Loucy (cell line): ENCODE data around the gene FTCD.

Experiments
- H2AFZ ChIP-seq: fragments of 200-600 bp; sonication (generic); 2 replicates; pipeline ENCODE4 v1.6.0; 2016; ENCODE audit warnings: antibody characterized with exemption, mild to moderate bottlenecking, low read length, moderate library complexity
- H3F3A ChIP-seq: fragments of 200-600 bp; 2 replicates; pipeline ENCODE4 v1.6.0; 2016; ENCODE audit warnings: antibody characterized with exemption, low read depth, mild to moderate bottlenecking
- H3K27me3 ChIP-seq: fragments of 200-600 bp; sonication (generic); 2 replicates; pipeline ENCODE4 v1.6.1; 2014; ENCODE audit warnings: low read length, mild to moderate bottlenecking; ENCODE audit not compliant: insufficient read depth, poor library complexity, severe bottlenecking
- H3K36me3 ChIP-seq: fragments of 200-600 bp; sonication (generic); 2 replicates; pipeline ENCODE4 v1.6.1; 2016; ENCODE audit warnings: low read length; ENCODE audit not compliant: insufficient read depth
- H3K4me1 ChIP-seq: fragments of 200-600 bp; sonication (generic); 2 replicates; pipeline ENCODE4 v1.5.1; 2014; ENCODE audit warnings: low read length, mild to moderate bottlenecking; ENCODE audit not compliant: insufficient read depth, poor library complexity, severe bottlenecking
- H3K4me2 ChIP-seq: fragments of 200-600 bp; sonication (generic); 2 replicates; pipeline ENCODE4 v1.6.0; 2014; ENCODE audit warnings: antibody characterized with exemption, low read length, low read depth, mild to moderate bottlenecking; ENCODE audit not compliant: poor library complexity, severe bottlenecking
- H3K4me3 ChIP-seq: fragments of 200-600 bp; sonication (generic); 2 replicates; pipeline ENCODE4 v1.5.1; 2014; ENCODE audit warnings: low read length, mild to moderate bottlenecking, mixed read lengths; ENCODE audit not compliant: poor library complexity, severe bottlenecking
- H3K79me2 ChIP-seq: fragments of 200-600 bp; sonication (generic); 2 replicates; pipeline ENCODE4 v1.6.1; 2014; ENCODE audit warnings: low read length; ENCODE audit not compliant: insufficient read depth
- H3K9ac ChIP-seq: fragments of 200-600 bp; sonication (generic); 2 replicates; pipeline ENCODE4 v1.6.0; 2014; ENCODE audit warnings: mild to moderate bottlenecking, low read depth, low read length, moderate library complexity; ENCODE audit not compliant: poor library complexity, severe bottlenecking
- H3K9me2 ChIP-seq: fragments of 200-600 bp; sonication (generic); replicated peaks from 2 replicates; pipeline ENCODE4 v1.6.1; 2016; ENCODE audit warnings: low read depth, low read length, mixed read lengths
- H3K9me3 ChIP-seq: fragments of 200-600 bp; sonication (generic); 2 replicates; pipeline ENCODE4 v1.6.1; 2014; ENCODE audit warnings: mild to moderate bottlenecking, antibody characterized with exemption, low read length, low read depth; ENCODE audit not compliant: insufficient read depth
- H4K20me1 ChIP-seq: fragments of 200-600 bp; sonication (generic); 2 replicates; pipeline ENCODE4 v1.6.0; 2014; ENCODE audit warnings: antibody characterized with exemption, low read length, mild to moderate bottlenecking; ENCODE audit not compliant: insufficient read depth, poor library complexity, severe bottlenecking
- EZH2phosphoT487 ChIP-seq: fragments of 200-600 bp; IDR thresholded peaks from 2 replicates; pipeline ENCODE4 v1.6.1; 2018; ENCODE audit warnings: antibody characterized with exemption, mild to moderate bottlenecking, moderate library complexity, borderline replicate concordance
- TF ChIP-seq, protein P1 (sequence below): fragments of 200-600 bp; sonication (generic); conservative IDR thresholded peaks from 2 replicates; pipeline ENCODE4 v1.5.1; 2014; ENCODE audit warnings: mild to moderate bottlenecking, antibody characterized with exemption, low read length

FTCD gene

DNA sequence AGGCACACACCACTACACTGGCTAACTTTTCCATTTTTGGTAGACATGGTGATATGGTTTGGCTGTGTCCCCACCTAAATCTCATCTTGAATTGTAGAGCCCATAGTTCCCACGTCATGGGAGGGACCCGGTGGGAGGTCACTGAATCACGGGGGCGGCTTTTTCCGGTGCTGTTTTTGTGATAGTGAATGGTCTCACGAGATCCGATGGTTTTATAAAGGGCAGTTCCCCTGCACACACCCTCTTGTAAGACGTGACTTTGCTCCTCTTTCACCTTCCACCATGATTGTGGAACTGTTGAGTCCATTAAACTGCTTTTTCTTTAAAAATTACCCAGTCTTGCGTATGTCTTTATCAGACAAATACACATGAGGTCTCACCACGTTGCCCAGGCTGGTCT is 1.3 kb upstream of the FTCD start:
- no peaks in the 10 kb centered on the region for H3K79me2 ChIP-seq
- no peaks in the 10 kb centered on the region for H3K27me3 ChIP-seq
- H3K4me2 ChIP-seq, result no peak overlapping the region
- no peak for TF ChIP-seq EZH2phosphoT487
- H4K20me1 ChIP-seq, result no peaks in the 10 kb centered on the region
- no peak overlapping the region for H2AFZ ChIP-seq
- H3K4me3 ChIP-seq, result no peak overlapping the region
- no peaks in the 10 kb centered on the region for H3K9me3 ChIP-seq
- H3K9me2 ChIP-seq, result no peaks in the 10 kb centered on the region
- H3F3A ChIP-seq, result no peaks in the 10 kb centered on the region
- H3K36me3 ChIP-seq, result no peaks in the 10 kb centered on the region
- no peaks in the 10 kb centered on the region for H3K4me1 ChIP-seq
- no peak overlapping the region for H3K9ac ChIP-seq

DNA sequence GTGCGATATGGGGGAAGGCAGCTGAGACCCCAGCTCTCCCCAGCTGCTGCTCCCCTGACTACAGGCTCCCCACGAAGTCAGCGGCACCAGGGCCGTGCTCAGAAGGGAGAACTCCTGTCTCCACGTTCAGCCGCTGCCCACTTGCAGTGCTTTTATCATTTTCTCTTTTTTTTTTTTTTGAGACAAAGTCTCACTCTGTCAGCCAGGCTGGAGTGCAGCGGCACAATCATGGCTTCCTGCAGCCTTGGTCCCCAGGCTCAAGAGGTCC is 933 bp upstream of the FTCD start:
- Histone ChIP-seq H3K9ac (no peak overlapping the region), H2AFZ (no peak overlapping the region), H3K9me3 (no peaks in the 10 kb centered on the region), H3K4me2 (no peak overlapping the region), H3K4me1 (no peaks in the 10 kb centered on the region), H3K27me3 (no peaks in the 10 kb centered on the region), H3F3A (no peaks in the 10 kb centered on the region), H4K20me1 (no peaks in the 10 kb centered on the region), H3K4me3 (no peak overlapping the region), H3K79me2 (no peaks in the 10 kb centered on the region), H3K9me2 (no peaks in the 10 kb centered on the region), H3K36me3 (no peaks in the 10 kb centered on the region)
- TF ChIP-seq EZH2phosphoT487, result no peak
- TF ChIP-seq, protein P1, sequence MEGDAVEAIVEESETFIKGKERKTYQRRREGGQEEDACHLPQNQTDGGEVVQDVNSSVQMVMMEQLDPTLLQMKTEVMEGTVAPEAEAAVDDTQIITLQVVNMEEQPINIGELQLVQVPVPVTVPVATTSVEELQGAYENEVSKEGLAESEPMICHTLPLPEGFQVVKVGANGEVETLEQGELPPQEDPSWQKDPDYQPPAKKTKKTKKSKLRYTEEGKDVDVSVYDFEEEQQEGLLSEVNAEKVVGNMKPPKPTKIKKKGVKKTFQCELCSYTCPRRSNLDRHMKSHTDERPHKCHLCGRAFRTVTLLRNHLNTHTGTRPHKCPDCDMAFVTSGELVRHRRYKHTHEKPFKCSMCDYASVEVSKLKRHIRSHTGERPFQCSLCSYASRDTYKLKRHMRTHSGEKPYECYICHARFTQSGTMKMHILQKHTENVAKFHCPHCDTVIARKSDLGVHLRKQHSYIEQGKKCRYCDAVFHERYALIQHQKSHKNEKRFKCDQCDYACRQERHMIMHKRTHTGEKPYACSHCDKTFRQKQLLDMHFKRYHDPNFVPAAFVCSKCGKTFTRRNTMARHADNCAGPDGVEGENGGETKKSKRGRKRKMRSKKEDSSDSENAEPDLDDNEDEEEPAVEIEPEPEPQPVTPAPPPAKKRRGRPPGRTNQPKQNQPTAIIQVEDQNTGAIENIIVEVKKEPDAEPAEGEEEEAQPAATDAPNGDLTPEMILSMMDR, result no peak

DNA sequence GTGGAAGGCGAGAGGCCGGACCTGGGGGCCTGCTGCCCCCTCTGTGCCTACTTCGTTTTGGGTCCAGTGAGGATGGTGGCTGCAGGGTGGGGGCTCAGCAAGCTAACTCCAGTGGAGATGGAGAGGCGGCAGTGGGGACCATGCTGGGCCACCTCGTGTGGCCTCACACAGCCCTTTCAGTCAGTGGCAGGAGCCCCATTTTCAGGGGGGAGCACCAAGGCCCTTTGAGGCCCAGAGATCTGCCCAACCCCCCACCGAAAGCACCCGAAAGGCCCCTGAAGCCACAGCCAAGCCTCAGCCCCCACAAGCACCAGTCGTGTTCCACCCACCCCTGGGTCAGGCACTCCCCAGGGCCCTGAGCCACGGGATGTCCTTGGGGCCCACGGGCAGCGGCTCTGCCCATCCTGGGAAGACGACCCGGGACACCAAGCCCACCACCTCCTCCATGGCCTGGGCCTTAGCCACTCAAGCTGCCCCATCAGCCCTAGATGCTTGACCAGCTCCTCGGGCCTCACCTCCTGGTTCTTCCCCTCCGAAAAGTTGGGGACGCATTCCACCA is 345 bp downstream of the FTCD start:
- H3K9me2 ChIP-seq, result no peaks in the 10 kb centered on the region
- H3F3A ChIP-seq, result no peaks in the 10 kb centered on the region
- H3K79me2 ChIP-seq, result no peaks in the 10 kb centered on the region
- H3K9me3 ChIP-seq, result no peaks in the 10 kb centered on the region
- H3K4me2 ChIP-seq, result no peak overlapping the region
- TF ChIP-seq EZH2phosphoT487, result no peak
- TF ChIP-seq, protein P1, result no peak
- no peaks in the 10 kb centered on the region for H4K20me1 ChIP-seq
- no peaks in the 10 kb centered on the region for H3K36me3 ChIP-seq
- no peaks in the 10 kb centered on the region for H3K4me1 ChIP-seq
- no peaks in the 10 kb centered on the region for H3K27me3 ChIP-seq
- H2AFZ ChIP-seq, result no peak overlapping the region
- H3K9ac ChIP-seq, result no peak overlapping the region
- no peak overlapping the region for H3K4me3 ChIP-seq

DNA sequence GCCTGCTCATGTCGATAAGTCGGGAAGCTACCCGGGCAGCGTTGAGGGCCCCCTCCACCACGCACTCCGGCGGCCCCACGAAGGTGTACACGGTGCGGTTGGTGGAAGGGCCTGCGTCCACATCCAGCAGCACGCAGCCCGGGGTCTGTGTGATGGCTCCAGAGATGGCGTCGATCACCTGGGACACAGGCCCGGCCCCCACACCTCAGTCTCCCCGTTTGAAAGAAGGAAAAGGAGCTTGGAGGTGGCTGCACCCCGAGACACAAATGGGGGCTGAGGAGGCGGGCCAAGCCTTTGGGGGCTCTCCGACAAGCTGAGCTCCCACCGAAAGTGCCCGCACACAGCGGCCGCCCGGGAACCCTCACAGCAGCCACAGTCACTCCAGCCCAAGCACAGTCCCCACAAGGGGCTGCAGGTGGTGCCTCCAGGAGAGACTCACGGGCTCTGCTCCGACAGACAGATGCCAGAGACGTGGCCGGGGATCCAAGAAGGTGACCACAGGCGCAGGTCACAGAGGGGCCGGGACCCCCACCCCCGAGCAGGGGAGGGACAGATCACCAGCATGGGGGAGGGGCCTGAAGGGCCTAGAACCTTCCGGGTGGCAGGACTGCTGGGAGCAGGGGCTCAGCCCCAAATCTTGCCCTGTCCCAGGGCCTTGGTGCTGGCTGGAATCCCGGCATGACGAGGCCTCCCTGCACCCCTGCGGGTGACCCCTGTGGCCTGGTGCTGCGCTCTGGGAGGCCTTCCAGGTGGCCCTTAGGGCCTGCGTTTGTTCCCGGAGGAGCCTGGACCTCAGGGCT is 1.0 kb downstream of the FTCD start:
- Histone ChIP-seq H3F3A (no peaks in the 10 kb centered on the region), H3K4me1 (no peaks in the 10 kb centered on the region), H3K4me2 (no peak overlapping the region), H2AFZ (no peak overlapping the region), H3K79me2 (no peaks in the 10 kb centered on the region), H3K36me3 (no peaks in the 10 kb centered on the region), H3K9me3 (no peaks in the 10 kb centered on the region), H3K4me3 (no peak overlapping the region), H3K9me2 (no peaks in the 10 kb centered on the region), H3K27me3 (no peaks in the 10 kb centered on the region), H4K20me1 (no peaks in the 10 kb centered on the region), H3K9ac (no peak overlapping the region)
- TF ChIP-seq EZH2phosphoT487, result no peak
- TF ChIP-seq, protein P1, result no peak
